NCI-H2107 treated with DMSO at 0.1 percent for 48 hours (cell line): Measurements from ENCODE around the gene CHTF8.

Experiments
- DNase-seq: peaks from one replicate; lab custom pipeline; 2025; ENCODE audit not compliant: unreplicated experiment; lab: John Stamatoyannopoulos, UW

Gene CHTF8

GRCh38 chr16:69088684-69089083, 43.7 kb downstream of the CHTF8 start:
- no peak for DNase-seq

- no peak for DNase-seq
Observed at GRCh38 chr16:69087161-69087581, 45.2 kb downstream of the CHTF8 start.

GRCh38 chr16:69085032-69085695, 47.2 kb downstream of the CHTF8 start:
- DNase-seq: no peak

- no peak for DNase-seq
Observed at GRCh38 chr16:69084289-69084688, 48.1 kb downstream of the CHTF8 start.

GRCh38 chr16:69083306-69083941, 49.0 kb downstream of the CHTF8 start:
- DNase-seq: no peak

GRCh38 chr16:69079697-69080096, 52.7 kb downstream of the CHTF8 start:
- no peak for DNase-seq

- DNase-seq: no peak
Observed at GRCh38 chr16:69078073-69078472, 54.3 kb downstream of the CHTF8 start.

GRCh38 chr16:69077251-69077650, 55.1 kb downstream of the CHTF8 start:
- no peak for DNase-seq

GRCh38 chr16:69073181-69073702, 59.1 kb downstream of the CHTF8 start:
- DNase-seq: no peak

GRCh38 chr16:69072640-69072974, 59.8 kb downstream of the CHTF8 start:
- no peak for DNase-seq

- no peak for DNase-seq
Observed at GRCh38 chr16:69071036-69071435, 61.4 kb downstream of the CHTF8 start.

- DNase-seq: no peak
Observed at GRCh38 chr16:69069504-69069903, 62.9 kb downstream of the CHTF8 start.
